Large intestine (tissue), 3 donors: ENCODE measurements around the gene ATP9B. TPM values are rescaled to one million over a fixed set of nuclear protein-coding genes. Genes with fewer than 3 reads are reported as not detected.

Experiments used
- DNase-seq, 2 donors: peaks; one replicate each; pipeline versions ENCODE4 v3.0.0 to v3.0.0-alpha.2; 2013
- H3K27ac ChIP-seq: one replicate; pipeline ENCODE4 v1.5.1; 2013; ENCODE audit warnings: low read length
- H3K27me3 ChIP-seq: 2 replicates; pipeline ENCODE4 v1.6.1; 2013; ENCODE audit warnings: low read length; ENCODE audit not compliant: control insufficient read depth, insufficient read depth
- H3K36me3 ChIP-seq: 2 replicates; pipeline ENCODE4 v1.6.1; 2013; ENCODE audit warnings: low read length; ENCODE audit not compliant: control insufficient read depth, insufficient read depth
- H3K4me1 ChIP-seq: one replicate; pipeline ENCODE4 v1.6.1; 2013; ENCODE audit warnings: low read length; ENCODE audit not compliant: control insufficient read depth, insufficient read depth
- H3K4me3 ChIP-seq: one replicate; pipeline ENCODE4 v1.5.1; 2013; ENCODE audit warnings: low read length
- H3K9me3 ChIP-seq: one replicate; pipeline ENCODE4 v1.6.1; 2013; ENCODE audit warnings: mild to moderate bottlenecking, low read depth, low read length, moderate library complexity; ENCODE audit not compliant: control insufficient read depth
- WGBS: methylation state at CpG from one replicate; pipeline ENCODE4 v1.1.5; 2013; ENCODE audit warnings: low lambda C conversion rate; ENCODE audit not compliant: insufficient coverage; 5-methylcytosine and 5-hydroxymethylcytosine counted together
- polyA plus RNA-seq: library from polyadenylated mRNA; unstranded; fragments of 120-200 nt; gene quantifications from one replicate; pipeline ENCODE4 v1.2.1, GENCODE V29; 2013

ATP9B gene
- polyA plus RNA-seq, 1 donor: 19.9 TPM

- Histone ChIP-seq H3K27me3 (peaks cover 34% of the 10 kb centered on the region), H3K4me3 (no peak overlapping the region), H3K27ac (no peak overlapping the region), H3K36me3 (peaks cover 5% of the 10 kb centered on the region), H3K4me1 (no peaks in the 10 kb centered on the region), H3K9me3 (no peaks in the 10 kb centered on the region)
- WGBS: no CpG with 5 or more reads among the region's 17 CpGs
- DNase-seq: no peak
These were observed 315.1 kb downstream of the ATP9B start for GRCh38 chr18:79384151-79384807.

- Histone ChIP-seq H3K27me3 (peaks cover 40% of the 10 kb centered on the region), H3K4me3 (no peak overlapping the region), H3K36me3 (peaks cover 5% of the 10 kb centered on the region), H3K27ac (no peak overlapping the region), H3K9me3 (no peaks in the 10 kb centered on the region), H3K4me1 (no peaks in the 10 kb centered on the region)
- DNase-seq: no peak
- WGBS: no CpG with 5 or more reads among the region's 16 CpGs
These were observed 315.6 kb downstream of the ATP9B start for GRCh38 chr18:79384834-79385233.

- no peaks in the 10 kb centered on the region for H3K9me3 ChIP-seq
- peaks cover 1% of the 10 kb centered on the region for H3K36me3 ChIP-seq
- no peak for DNase-seq
- H3K4me3 ChIP-seq: no peak overlapping the region
- H3K27ac ChIP-seq: no peak overlapping the region
- WGBS: no CpG with 5 or more reads among the region's 17 CpGs
- H3K4me1 ChIP-seq: no peaks in the 10 kb centered on the region
- peaks cover 41% of the 10 kb centered on the region for H3K27me3 ChIP-seq
These were observed 316.1 kb downstream of the ATP9B start for GRCh38 chr18:79385326-79385707.

- Histone ChIP-seq H3K4me1 (no peaks in the 10 kb centered on the region), H3K27ac (no peak overlapping the region), H3K27me3 (peaks cover 44% of the 10 kb centered on the region), H3K4me3 (no peak overlapping the region), H3K9me3 (no peaks in the 10 kb centered on the region), H3K36me3 (no peaks in the 10 kb centered on the region)
- WGBS: no CpG with 5 or more reads among the region's 21 CpGs
- no peak for DNase-seq
These were observed 316.6 kb downstream of the ATP9B start for GRCh38 chr18:79385708-79386341.

- Histone ChIP-seq H3K4me1 (no peaks in the 10 kb centered on the region), H3K9me3 (no peaks in the 10 kb centered on the region), H3K27ac (no peak overlapping the region), H3K27me3 (peaks cover 50% of the 10 kb centered on the region), H3K4me3 (no peak overlapping the region), H3K36me3 (no peaks in the 10 kb centered on the region)
- no CpG with 5 or more reads among the region's 14 CpGs for WGBS
- DNase-seq: no peak
These were observed 317.4 kb downstream of the ATP9B start for GRCh38 chr18:79386547-79386946.

GRCh38 chr18:79387214-79387613, 318.0 kb downstream of the ATP9B start:
- H3K4me3 ChIP-seq: no peak overlapping the region
- WGBS: no CpG with 5 or more reads among the region's 6 CpGs
- H3K27ac ChIP-seq: no peak overlapping the region
- peaks cover 56% of the 10 kb centered on the region for H3K27me3 ChIP-seq
- no peaks in the 10 kb centered on the region for H3K36me3 ChIP-seq
- no peaks in the 10 kb centered on the region for H3K4me1 ChIP-seq
- no peaks in the 10 kb centered on the region for H3K9me3 ChIP-seq
- DNase-seq: no peak

GRCh38 chr18:79387615-79388014, 318.4 kb downstream of the ATP9B start:
- no CpG with 5 or more reads among the region's 11 CpGs for WGBS
- H3K27me3 ChIP-seq: peaks cover 60% of the 10 kb centered on the region
- H3K4me3 ChIP-seq: no peak overlapping the region
- H3K4me1 ChIP-seq: no peaks in the 10 kb centered on the region
- H3K9me3 ChIP-seq: no peaks in the 10 kb centered on the region
- H3K36me3 ChIP-seq: no peaks in the 10 kb centered on the region
- no peak for DNase-seq
- H3K27ac ChIP-seq: no peak overlapping the region

- Histone ChIP-seq H3K27ac (no peak overlapping the region), H3K4me1 (peaks cover 2% of the 10 kb centered on the region), H3K36me3 (no peaks in the 10 kb centered on the region), H3K4me3 (no peak overlapping the region), H3K9me3 (no peaks in the 10 kb centered on the region), H3K27me3 (peaks cover 64% of the 10 kb centered on the region)
- WGBS: 40% methylated on average over 1 of the region's 7 CpGs
- no peak for DNase-seq
These were observed 318.8 kb downstream of the ATP9B start for GRCh38 chr18:79388043-79388442.

GRCh38 chr18:79389689-79390088, 320.5 kb downstream of the ATP9B start:
- no peak overlapping the region for H3K27ac ChIP-seq
- WGBS: 39% methylated on average over 2 of the region's 4 CpGs
- peaks cover 6% of the 10 kb centered on the region for H3K4me1 ChIP-seq
- no peaks in the 10 kb centered on the region for H3K36me3 ChIP-seq
- no peaks in the 10 kb centered on the region for H3K9me3 ChIP-seq
- no peak for DNase-seq
- H3K4me3 ChIP-seq: no peak overlapping the region
- H3K27me3 ChIP-seq: peaks cover 78% of the 10 kb centered on the region

- Histone ChIP-seq H3K27me3 (peaks cover 77% of the 10 kb centered on the region), H3K4me1 (peaks cover 14% of the 10 kb centered on the region), H3K36me3 (no peaks in the 10 kb centered on the region), H3K4me3 (no peak overlapping the region), H3K27ac (no peak overlapping the region), H3K9me3 (peaks cover 3% of the 10 kb centered on the region)
- 52% methylated on average over 4 of the region's 8 CpGs for WGBS
- DNase-seq: no peak
These were observed 323.0 kb downstream of the ATP9B start for GRCh38 chr18:79392226-79392625.

- peaks cover 77% of the 10 kb centered on the region for H3K27me3 ChIP-seq
- no peak for DNase-seq
- peaks cover 3% of the 10 kb centered on the region for H3K9me3 ChIP-seq
- WGBS: no CpG with 5 or more reads among the region's 30 CpGs
- H3K4me1 ChIP-seq: peaks cover 14% of the 10 kb centered on the region
- H3K36me3 ChIP-seq: no peaks in the 10 kb centered on the region
- H3K27ac ChIP-seq: peak overlapping the region; percentile 29
- no peak overlapping the region for H3K4me3 ChIP-seq
These were observed 324.0 kb downstream of the ATP9B start for GRCh38 chr18:79393181-79393634.
